ENCODE measurements around the gene NOP53.
"Not testable (repeated sequence)": the region's sequence is repeated elsewhere in the genome, so short reads cannot be mapped to it uniquely, and the experiment has no call there.

Gene NOP53

GRCh38 chr19:47781590-47782262, 36.4 kb downstream of the NOP53 start:
- no peak overlapping the region for H3K27ac ChIP-seq (ENCODE audit: low read length)
- peaks cover 16% of the 10 kb centered on the region for H3K79me2 ChIP-seq (ENCODE audit: low read length)
- no peak overlapping the region for H3K4me3 ChIP-seq (ENCODE audit: low read length)
- no peaks in the 10 kb centered on the region for H3K9me3 ChIP-seq (ENCODE audit: insufficient read depth, low read length)
- peaks cover 9% of the 10 kb centered on the region for H3K4me1 ChIP-seq (ENCODE audit: low read length)
- TF ChIP-seq EZH2phosphoT487 (IDR thresholded peaks at IDR 0.05; ENCODE audit: low read depth): no peak
- no peak for TF ChIP-seq CTCF (IDR thresholded peaks at IDR 0.05; ENCODE audit: low read depth, low read length)
- H3K4me2 ChIP-seq (ENCODE audit: low read length): no peak overlapping the region
- H4K20me1 ChIP-seq (ENCODE audit: insufficient read depth, low read length): no peaks in the 10 kb centered on the region
- no peak overlapping the region for H3K9ac ChIP-seq (ENCODE audit: low read length)
- H3K27me3 ChIP-seq (ENCODE audit: low read depth, low read length): no peaks in the 10 kb centered on the region
- H2AFZ ChIP-seq (ENCODE audit: low read depth, low read length): no peak overlapping the region
- peaks cover 7% of the 10 kb centered on the region for H3K36me3 ChIP-seq (replicated peaks; ENCODE audit: low read depth, low read length)

- Histone ChIP-seq H3K9ac (ENCODE audit: low read length) (no peak overlapping the region), H3K27ac (ENCODE audit: low read length) (no peak overlapping the region), H2AFZ (ENCODE audit: low read depth, low read length) (no peak overlapping the region), H3K4me2 (ENCODE audit: low read length) (no peak overlapping the region), H3K4me3 (ENCODE audit: low read length) (no peak overlapping the region), H4K20me1 (ENCODE audit: insufficient read depth, low read length) (no peaks in the 10 kb centered on the region), H3K36me3 (replicated peaks; ENCODE audit: low read depth, low read length) (peaks cover 7% of the 10 kb centered on the region), H3K9me3 (ENCODE audit: insufficient read depth, low read length) (no peaks in the 10 kb centered on the region), H3K4me1 (ENCODE audit: low read length) (peaks cover 3% of the 10 kb centered on the region; the same call in 1 of the 2 replicates), H3K27me3 (ENCODE audit: low read depth, low read length) (no peaks in the 10 kb centered on the region), H3K79me2 (ENCODE audit: low read length) (no peaks in the 10 kb centered on the region)
- TF ChIP-seq CTCF (IDR thresholded peaks at IDR 0.05; ENCODE audit: low read depth, low read length): no peak
- TF ChIP-seq EZH2phosphoT487 (IDR thresholded peaks at IDR 0.05; ENCODE audit: low read depth): no peak
These were observed 41.2 kb downstream of the NOP53 start for GRCh38 chr19:47786566-47786965.

GRCh38 chr19:47787307-47787706, 42.0 kb downstream of the NOP53 start:
- H4K20me1 ChIP-seq (ENCODE audit: insufficient read depth, low read length); H3K27me3 ChIP-seq (ENCODE audit: low read depth, low read length); H3K27ac ChIP-seq (ENCODE audit: low read length); H3K36me3 ChIP-seq (replicated peaks; ENCODE audit: low read depth, low read length); H3K9me3 ChIP-seq (ENCODE audit: insufficient read depth, low read length); H3K4me2 ChIP-seq (ENCODE audit: low read length); H2AFZ ChIP-seq (ENCODE audit: low read depth, low read length); H3K4me1 ChIP-seq (ENCODE audit: low read length); H3K9ac ChIP-seq (ENCODE audit: low read length); H3K4me3 ChIP-seq (ENCODE audit: low read length); H3K79me2 ChIP-seq (ENCODE audit: low read length): not testable (repeated sequence)

GRCh38 chr19:47789811-47790210, 44.5 kb downstream of the NOP53 start:
- not testable (repeated sequence) for H3K79me2 ChIP-seq (ENCODE audit: low read length); H2AFZ ChIP-seq (ENCODE audit: low read depth, low read length); H3K9me3 ChIP-seq (ENCODE audit: insufficient read depth, low read length); H3K4me2 ChIP-seq (ENCODE audit: low read length); H3K27ac ChIP-seq (ENCODE audit: low read length); H3K36me3 ChIP-seq (replicated peaks; ENCODE audit: low read depth, low read length); H3K9ac ChIP-seq (ENCODE audit: low read length); H3K4me3 ChIP-seq (ENCODE audit: low read length); H3K4me1 ChIP-seq (ENCODE audit: low read length); H4K20me1 ChIP-seq (ENCODE audit: insufficient read depth, low read length); H3K27me3 ChIP-seq (ENCODE audit: low read depth, low read length)

- Histone ChIP-seq H3K4me1 (ENCODE audit: low read length) (peaks cover 3% of the 10 kb centered on the region; the same call in 1 of the 2 replicates), H4K20me1 (ENCODE audit: insufficient read depth, low read length) (no peaks in the 10 kb centered on the region), H3K27ac (ENCODE audit: low read length) (no peak overlapping the region), H3K9me3 (ENCODE audit: insufficient read depth, low read length) (peaks cover 8% of the 10 kb centered on the region; the same call in 1 of the 2 replicates), H3K4me3 (ENCODE audit: low read length) (peak overlapping the region; percentile 32; the same call in 1 of the 2 replicates), H3K4me2 (ENCODE audit: low read length) (peak overlapping the region; percentile 54), H3K27me3 (ENCODE audit: low read depth, low read length) (no peaks in the 10 kb centered on the region), H3K9ac (ENCODE audit: low read length) (no peak overlapping the region), H2AFZ (ENCODE audit: low read depth, low read length) (0 out of 2 replicates have a peak overlapping the region, but pooled peaks have one; percentile 32), H3K36me3 (replicated peaks; ENCODE audit: low read depth, low read length) (peaks cover 4% of the 10 kb centered on the region), H3K79me2 (ENCODE audit: low read length) (no peaks in the 10 kb centered on the region)
- peak; percentile 95 for TF ChIP-seq CTCF (IDR thresholded peaks at IDR 0.05; ENCODE audit: low read depth, low read length)
- no peak for TF ChIP-seq EZH2phosphoT487 (IDR thresholded peaks at IDR 0.05; ENCODE audit: low read depth)
These were observed 45.1 kb downstream of the NOP53 start for GRCh38 chr19:47790398-47790814.

All from OCI-LY3 (cell line).